SK-N-SH treated with all-trans-retinoic acid at 6 μM for 48 hours (cell line): Measurements from ENCODE around the gene TEX13B.

Experiments used
- ATAC-seq: fragments of 200-7000 bp; cut with Tn5 transposase; 3 replicates; pipeline ENCODE4 v1.9.1; 2020; ENCODE audit warnings: mild to moderate bottlenecking, moderate library complexity
- ARNTL ChIP-seq: fragments of 450-650 bp; formaldehyde crosslinking; IDR thresholded peaks from 2 replicates; pipeline ENCODE4 v1.5.0; 2020; ENCODE audit warnings: low read depth, mild to moderate bottlenecking, moderate library complexity, borderline replicate concordance
- BACH2 ChIP-seq: fragments of 250-450 bp; sonication (Bioruptor Pico); IDR thresholded peaks from 2 replicates; pipeline ENCODE4 v1.9.0; 2021; ENCODE audit warnings: mild to moderate bottlenecking, borderline replicate concordance
- ESRRG ChIP-seq: fragments of 250-450 bp; sonication (Bioruptor Pico); IDR thresholded peaks from 2 replicates; pipeline ENCODE4 v1.6.1; 2021; ENCODE audit warnings: mild to moderate bottlenecking
- ISL1 ChIP-seq: fragments of 250-450 bp; sonication (Bioruptor Pico); IDR thresholded peaks from 2 replicates; pipeline ENCODE4 v2.1.2; 2022; ENCODE audit warnings: mild to moderate bottlenecking, moderate library complexity
- OSR1 ChIP-seq: fragments of 250-450 bp; sonication (Bioruptor Pico); IDR thresholded peaks from 2 replicates; pipeline ENCODE4 v1.8.0; 2022; ENCODE audit warnings: moderate library complexity, mild to moderate bottlenecking, inconsistent platforms
- PPARA ChIP-seq: fragments of 250-450 bp; sonication (Bioruptor Pico); IDR thresholded peaks from 2 replicates; pipeline ENCODE4 v1.5.0; 2020; ENCODE audit warnings: mild to moderate bottlenecking, borderline replicate concordance
- RARB ChIP-seq: fragments of 250-450 bp; sonication (Bioruptor Pico); IDR thresholded peaks from 2 replicates; pipeline ENCODE4 v1.8.0; 2021; ENCODE audit warnings: mild to moderate bottlenecking, moderate library complexity
- SNAI2 ChIP-seq: fragments of 250-450 bp; sonication (Bioruptor Pico); IDR thresholded peaks from 2 replicates; pipeline ENCODE4 v1.5.0; 2020; ENCODE audit warnings: mild to moderate bottlenecking, moderate library complexity
- TOX ChIP-seq: fragments of 250-450 bp; sonication (Bioruptor Pico); IDR thresholded peaks from 2 replicates; pipeline ENCODE4 v1.8.0; 2021; ENCODE audit warnings: mild to moderate bottlenecking, moderate library complexity, borderline replicate concordance
- TSHZ2 ChIP-seq: fragments of 250-450 bp; sonication (Bioruptor Pico); IDR thresholded peaks from 2 replicates; pipeline ENCODE4 v1.5.0; 2020; ENCODE audit warnings: mild to moderate bottlenecking, moderate library complexity
- ZC3H10 ChIP-seq: fragments of 250-450 bp; sonication (Bioruptor Pico); IDR thresholded peaks from 2 replicates; pipeline ENCODE4 v1.5.1; 2021; ENCODE audit warnings: mild to moderate bottlenecking, moderate library complexity
- ZFP30 ChIP-seq: fragments of 450-650 bp; formaldehyde crosslinking; IDR thresholded peaks from 2 replicates; pipeline ENCODE4 v1.5.0; 2022; ENCODE audit warnings: mild to moderate bottlenecking, moderate library complexity

TEX13B gene

GRCh38 chrX:107935200-107935599 is 47.0 kb downstream of the TEX13B start:
- ATAC-seq = no peak
- no peak for TF ChIP-seq TSHZ2 (CRISPR knock-in tag)
- no peak for TF ChIP-seq RARB (CRISPR knock-in tag)
- no peak for TF ChIP-seq ZFP30 (CRISPR knock-in tag)
- no peak for TF ChIP-seq ARNTL (CRISPR knock-in tag)
- no peak for TF ChIP-seq ISL1
- no peak for TF ChIP-seq TOX (CRISPR knock-in tag)
- TF ChIP-seq, all 23 proteins: peak for 0

- ATAC-seq = no peak
- TF ChIP-seq ESRRG (CRISPR knock-in tag) = no peak
- TF ChIP-seq OSR1 (CRISPR knock-in tag) = no peak
- TF ChIP-seq ISL1 = no peak
- no peak for TF ChIP-seq SNAI2 (CRISPR knock-in tag)
- no peak for TF ChIP-seq ZC3H10 (CRISPR knock-in tag)
- TF ChIP-seq BACH2 = no peak
- no peak for TF ChIP-seq PPARA
Measured at GRCh38 chrX:107934262-107934661, 47.9 kb downstream of the TEX13B start.
